ENCODE measurements around the gene CTIF. TPM values are rescaled to one million over a fixed set of nuclear protein-coding genes. Genes with fewer than 3 reads are reported as not detected.

CTIF gene
- polyA plus RNA-seq, 3 donors, result 0.38 to 8.7 (median 1.2) TPM

GRCh38 chr18:48688961-48689360, 150.1 kb downstream of the CTIF start:
- Histone ChIP-seq H3K4me3 (replicated peaks in 1 of 3; ENCODE audit: low read depth in 2 of 3, low read length in 3 of 3) (no peak overlapping the region), H4K20me1 (ENCODE audit: insufficient read depth, low read length) (no peaks in the 10 kb centered on the region), H3K27me3 (ENCODE audit: control insufficient read depth in 2 of 2, insufficient read depth in 2 of 2, low read length in 2 of 2) (no peaks in the 10 kb centered on the region), H3K36me3 (replicated peaks in 1 of 2; ENCODE audit: control insufficient read depth in 1 of 2, insufficient read depth in 2 of 2, low read length in 2 of 2) (no peaks in the 10 kb centered on the region), H3K27ac (ENCODE audit: low read depth in 1 of 2, low read length in 2 of 2) (no peak overlapping the region), H3K9me3 (replicated peaks in 1 of 2; ENCODE audit: control insufficient read depth in 1 of 2, insufficient read depth in 1 of 2, low read length in 2 of 2) (no peaks in the 10 kb centered on the region), H3K79me2 (ENCODE audit: insufficient read depth, low read length) (no peaks in the 10 kb centered on the region), H3K9ac (ENCODE audit: insufficient read depth, low read length, poor library complexity, severe bottlenecking) (no peak overlapping the region), H3K4me2 (replicated peaks; ENCODE audit: extremely low read depth, low read length, poor library complexity, severe bottlenecking) (no peak overlapping the region), H2AFZ (ENCODE audit: insufficient read depth, low read depth, low read length, poor library complexity, severe bottlenecking) (no peak overlapping the region), H3K4me1 (ENCODE audit: control insufficient read depth in 1 of 2, insufficient read depth in 2 of 2, low read length in 2 of 2) (no peaks in the 10 kb centered on the region)
- TF ChIP-seq, protein P1, sequence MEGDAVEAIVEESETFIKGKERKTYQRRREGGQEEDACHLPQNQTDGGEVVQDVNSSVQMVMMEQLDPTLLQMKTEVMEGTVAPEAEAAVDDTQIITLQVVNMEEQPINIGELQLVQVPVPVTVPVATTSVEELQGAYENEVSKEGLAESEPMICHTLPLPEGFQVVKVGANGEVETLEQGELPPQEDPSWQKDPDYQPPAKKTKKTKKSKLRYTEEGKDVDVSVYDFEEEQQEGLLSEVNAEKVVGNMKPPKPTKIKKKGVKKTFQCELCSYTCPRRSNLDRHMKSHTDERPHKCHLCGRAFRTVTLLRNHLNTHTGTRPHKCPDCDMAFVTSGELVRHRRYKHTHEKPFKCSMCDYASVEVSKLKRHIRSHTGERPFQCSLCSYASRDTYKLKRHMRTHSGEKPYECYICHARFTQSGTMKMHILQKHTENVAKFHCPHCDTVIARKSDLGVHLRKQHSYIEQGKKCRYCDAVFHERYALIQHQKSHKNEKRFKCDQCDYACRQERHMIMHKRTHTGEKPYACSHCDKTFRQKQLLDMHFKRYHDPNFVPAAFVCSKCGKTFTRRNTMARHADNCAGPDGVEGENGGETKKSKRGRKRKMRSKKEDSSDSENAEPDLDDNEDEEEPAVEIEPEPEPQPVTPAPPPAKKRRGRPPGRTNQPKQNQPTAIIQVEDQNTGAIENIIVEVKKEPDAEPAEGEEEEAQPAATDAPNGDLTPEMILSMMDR (IDR thresholded peaks at IDR 0.05), result no peak
- H3K27ac Mint-ChIP-seq, result no peak overlapping the region
- 81% methylated on average over 8 of the region's 9 CpGs for WGBS (ENCODE audit: insufficient coverage)
- no peak for DNase-seq
- peaks cover 10% of the 10 kb centered on the region for H3K4me1 Mint-ChIP-seq
- H3K4me3 Mint-ChIP-seq, result no peak overlapping the region
- H3K9me3 Mint-ChIP-seq, result peaks cover 0 to 2% (median 0%) of the 10 kb centered on the region in 7 donors
- H3K36me3 Mint-ChIP-seq, result peaks cover 9 to 27% of the 10 kb centered on the region in 2 donors
- intact Hi-C loops (cut with micrococcal nuclease), result loop anchor here in 1 of 2 donors (5.0 kb wide), 1 partner anchor 73 kb away; no protein-coding TSS in a partner anchor
- H3K27me3 Mint-ChIP-seq (ENCODE audit: low read depth in 3 of 3), result peaks cover 0 to 3% (median 0%) of the 10 kb centered on the region in 3 donors

DNA sequence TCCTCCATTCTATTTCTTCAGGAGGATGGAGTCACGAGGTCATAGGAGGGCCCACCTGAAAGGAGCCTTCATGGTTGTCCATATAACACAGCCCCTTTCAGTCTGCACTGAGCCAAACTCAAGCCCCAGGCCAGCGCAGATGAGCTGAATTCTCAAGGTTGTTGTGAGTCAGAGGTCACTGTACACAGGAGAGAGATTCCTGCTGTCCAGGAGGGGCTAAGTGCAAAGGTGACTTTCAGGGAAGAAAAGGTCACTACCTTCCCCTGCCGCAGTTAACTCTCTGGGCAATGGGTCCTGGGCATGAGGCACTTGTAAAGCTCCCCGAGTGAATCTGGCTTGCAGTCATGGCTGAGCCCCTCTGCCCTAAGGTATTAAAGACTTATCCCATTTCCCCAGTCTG, 150.7 kb downstream of the CTIF start:
- H3K4me3 ChIP-seq (replicated peaks in 1 of 3; ENCODE audit: low read depth in 2 of 3, low read length in 3 of 3), result no peak overlapping the region
- no peaks in the 10 kb centered on the region for H3K27me3 ChIP-seq (ENCODE audit: control insufficient read depth in 2 of 2, insufficient read depth in 2 of 2, low read length in 2 of 2)
- intact Hi-C loops (cut with micrococcal nuclease), result loop anchor here in 1 of 2 donors (5.0 kb wide), 1 partner anchor 73 kb away; no protein-coding TSS in a partner anchor
- no peak overlapping the region for H3K9ac ChIP-seq (ENCODE audit: insufficient read depth, low read length, poor library complexity, severe bottlenecking)
- H3K36me3 Mint-ChIP-seq, result peaks cover 9 to 29% of the 10 kb centered on the region in 2 donors
- H3K9me3 Mint-ChIP-seq, result peaks cover 0 to 2% (median 0%) of the 10 kb centered on the region in 7 donors
- no peaks in the 10 kb centered on the region for H3K79me2 ChIP-seq (ENCODE audit: insufficient read depth, low read length)
- WGBS (ENCODE audit: insufficient coverage), result 88% methylated on average over 1 of the region's 4 CpGs
- H3K27ac Mint-ChIP-seq, result no peak overlapping the region
- DNase-seq, result no peak
- H4K20me1 ChIP-seq (ENCODE audit: insufficient read depth, low read length), result no peaks in the 10 kb centered on the region
- H3K4me1 Mint-ChIP-seq, result peaks cover 10% of the 10 kb centered on the region
- no peak overlapping the region for H2AFZ ChIP-seq (ENCODE audit: insufficient read depth, low read depth, low read length, poor library complexity, severe bottlenecking)
- peaks cover 0 to 3% (median 0%) of the 10 kb centered on the region in 3 donors for H3K27me3 Mint-ChIP-seq (ENCODE audit: low read depth in 3 of 3)
- H3K4me3 Mint-ChIP-seq, result no peak overlapping the region
- no peaks in the 10 kb centered on the region for H3K4me1 ChIP-seq (ENCODE audit: control insufficient read depth in 1 of 2, insufficient read depth in 2 of 2, low read length in 2 of 2)
- H3K9me3 ChIP-seq (replicated peaks in 1 of 2; ENCODE audit: control insufficient read depth in 1 of 2, insufficient read depth in 1 of 2, low read length in 2 of 2), result no peaks in the 10 kb centered on the region
- no peaks in the 10 kb centered on the region for H3K36me3 ChIP-seq (replicated peaks in 1 of 2; ENCODE audit: control insufficient read depth in 1 of 2, insufficient read depth in 2 of 2, low read length in 2 of 2)
- no peak overlapping the region for H3K27ac ChIP-seq (ENCODE audit: low read depth in 1 of 2, low read length in 2 of 2)
- TF ChIP-seq, protein P1 (IDR thresholded peaks at IDR 0.05), result no peak
- H3K4me2 ChIP-seq (replicated peaks; ENCODE audit: extremely low read depth, low read length, poor library complexity, severe bottlenecking), result no peak overlapping the region
